Measurements from ENCODE around the gene FURIN.

FURIN gene

DNA sequence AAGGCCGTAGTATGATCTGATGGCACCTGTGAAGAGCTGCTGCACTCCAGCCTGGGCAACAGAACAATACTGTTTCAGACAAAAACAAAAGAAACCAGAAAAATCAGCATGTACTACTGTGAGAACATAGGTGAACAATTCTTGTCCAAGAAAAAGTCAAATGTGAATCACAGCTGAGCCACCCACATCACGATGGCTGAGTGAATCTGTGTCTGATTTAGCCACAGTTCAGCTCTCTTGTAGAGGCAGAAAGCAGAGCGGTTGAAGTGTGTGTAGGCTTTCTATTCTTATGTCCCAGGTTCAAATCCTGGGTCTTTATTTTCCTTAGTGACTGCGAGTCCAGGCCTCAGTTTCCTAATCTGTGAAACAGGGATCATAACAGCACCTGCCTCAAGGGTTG lies 4.4 kb upstream of the FURIN start (continued):
- TF ChIP-seq, protein P1, sequence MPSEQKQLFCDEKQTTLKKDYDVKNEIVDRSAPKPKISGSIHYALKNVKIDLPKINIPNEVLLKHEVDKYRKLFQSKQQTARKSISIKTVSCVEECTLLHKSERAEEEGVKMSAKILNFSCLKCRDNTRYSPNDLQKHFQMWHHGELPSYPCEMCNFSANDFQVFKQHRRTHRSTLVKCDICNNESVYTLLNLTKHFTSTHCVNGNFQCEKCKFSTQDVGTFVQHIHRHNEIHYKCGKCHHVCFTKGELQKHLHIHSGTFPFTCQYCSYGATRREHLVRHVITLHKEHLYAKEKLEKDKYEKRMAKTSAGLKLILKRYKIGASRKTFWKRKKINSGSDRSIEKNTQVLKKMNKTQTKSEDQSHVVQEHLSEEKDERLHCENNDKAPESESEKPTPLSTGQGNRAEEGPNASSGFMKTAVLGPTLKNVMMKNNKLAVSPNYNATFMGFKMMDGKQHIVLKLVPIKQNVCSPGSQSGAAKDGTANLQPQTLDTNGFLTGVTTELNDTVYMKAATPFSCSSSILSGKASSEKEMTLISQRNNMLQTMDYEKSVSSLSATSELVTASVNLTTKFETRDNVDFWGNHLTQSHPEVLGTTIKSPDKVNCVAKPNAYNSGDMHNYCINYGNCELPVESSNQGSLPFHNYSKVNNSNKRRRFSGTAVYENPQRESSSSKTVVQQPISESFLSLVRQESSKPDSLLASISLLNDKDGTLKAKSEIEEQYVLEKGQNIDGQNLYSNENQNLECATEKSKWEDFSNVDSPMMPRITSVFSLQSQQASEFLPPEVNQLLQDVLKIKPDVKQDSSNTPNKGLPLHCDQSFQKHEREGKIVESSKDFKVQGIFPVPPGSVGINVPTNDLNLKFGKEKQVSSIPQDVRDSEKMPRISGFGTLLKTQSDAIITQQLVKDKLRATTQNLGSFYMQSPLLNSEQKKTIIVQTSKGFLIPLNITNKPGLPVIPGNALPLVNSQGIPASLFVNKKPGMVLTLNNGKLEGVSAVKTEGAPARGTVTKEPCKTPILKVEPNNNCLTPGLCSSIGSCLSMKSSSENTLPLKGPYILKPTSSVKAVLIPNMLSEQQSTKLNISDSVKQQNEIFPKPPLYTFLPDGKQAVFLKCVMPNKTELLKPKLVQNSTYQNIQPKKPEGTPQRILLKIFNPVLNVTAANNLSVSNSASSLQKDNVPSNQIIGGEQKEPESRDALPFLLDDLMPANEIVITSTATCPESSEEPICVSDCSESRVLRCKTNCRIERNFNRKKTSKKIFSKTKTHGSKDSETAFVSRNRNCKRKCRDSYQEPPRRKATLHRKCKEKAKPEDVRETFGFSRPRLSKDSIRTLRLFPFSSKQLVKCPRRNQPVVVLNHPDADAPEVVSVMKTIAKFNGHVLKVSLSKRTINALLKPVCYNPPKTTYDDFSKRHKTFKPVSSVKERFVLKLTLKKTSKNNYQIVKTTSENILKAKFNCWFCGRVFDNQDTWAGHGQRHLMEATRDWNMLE (tag by site-specific recombination; conservative IDR thresholded peaks at IDR 0.05; ENCODE audit: low read depth), result no peak

DNA sequence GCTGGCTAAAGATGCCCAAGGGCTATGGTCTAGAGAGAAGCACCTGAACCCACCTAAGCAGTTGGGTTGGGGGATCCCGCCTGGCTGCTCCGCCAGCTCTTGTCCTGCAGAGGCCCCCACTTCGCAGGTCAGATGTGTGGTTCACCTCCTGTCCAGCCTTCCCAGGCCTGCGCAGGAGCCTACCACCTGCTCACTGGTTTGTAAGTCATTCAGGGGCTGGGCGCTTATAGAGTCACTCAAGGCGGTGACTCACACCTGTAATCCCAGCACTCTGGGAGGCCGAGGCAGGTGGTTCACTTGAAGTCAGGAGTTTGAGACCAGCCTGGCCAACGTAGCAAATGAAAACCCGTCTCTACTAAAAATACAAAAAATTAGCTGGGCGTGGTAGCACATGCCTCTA lies 3.9 kb upstream of the FURIN start:
- Histone ChIP-seq H3K36me3 (ENCODE audit: control insufficient read depth in 2 of 2, insufficient read depth in 1 of 2, low read length in 2 of 2) (no peaks in the 10 kb centered on the region), H3K4me3 (ENCODE audit: low read depth, low read length) (no peak overlapping the region), H3K9me3 (ENCODE audit: control insufficient read depth, insufficient read depth, low read depth, low read length) (no peaks in the 10 kb centered on the region), H3K27ac (ENCODE audit: extremely low read depth, low read depth, low read length) (no peak overlapping the region), H3K4me1 (ENCODE audit: control insufficient read depth, insufficient read depth, low read length) (peaks cover 37% of the 10 kb centered on the region)
- ChIA-PET POLR2A (interaction anchor here (0.6 kb wide), 1 partner anchor 92 kb away, joined by 13 read pairs; no protein-coding TSS in a partner anchor), CTCF (interaction anchor here (0.7 to 1.2 kb wide), 3 partner anchors 18 to 68 kb away, joined by 3 to 8 read pairs (median 5); partner anchors contain the start of gene HDDC3)
- TF ChIP-seq ZNF211 (tag by site-specific recombination; IDR thresholded peaks at IDR 0.05; ENCODE audit: low read depth), result no peak
- TF ChIP-seq ZNF114 (tag by site-specific recombination; IDR thresholded peaks at IDR 0.05), result no peak
- TF ChIP-seq, protein P2, sequence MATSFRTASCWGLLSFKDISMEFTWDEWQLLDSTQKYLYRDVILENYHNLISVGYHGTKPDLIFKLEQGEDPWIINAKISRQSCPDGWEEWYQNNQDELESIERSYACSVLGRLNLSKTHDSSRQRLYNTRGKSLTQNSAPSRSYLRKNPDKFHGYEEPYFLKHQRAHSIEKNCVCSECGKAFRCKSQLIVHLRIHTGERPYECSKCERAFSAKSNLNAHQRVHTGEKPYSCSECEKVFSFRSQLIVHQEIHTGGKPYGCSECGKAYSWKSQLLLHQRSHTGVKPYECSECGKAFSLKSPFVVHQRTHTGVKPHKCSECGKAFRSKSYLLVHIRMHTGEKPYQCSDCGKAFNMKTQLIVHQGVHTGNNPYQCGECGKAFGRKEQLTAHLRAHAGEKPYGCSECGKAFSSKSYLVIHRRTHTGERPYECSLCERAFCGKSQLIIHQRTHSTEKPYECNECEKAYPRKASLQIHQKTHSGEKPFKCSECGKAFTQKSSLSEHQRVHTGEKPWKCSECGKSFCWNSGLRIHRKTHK (tag by site-specific recombination; IDR thresholded peaks at IDR 0.05), result no peak
- TF ChIP-seq GLIS1 (tag by site-specific recombination; IDR thresholded peaks at IDR 0.05), result peak; percentile 73
- TF ChIP-seq, protein P3, sequence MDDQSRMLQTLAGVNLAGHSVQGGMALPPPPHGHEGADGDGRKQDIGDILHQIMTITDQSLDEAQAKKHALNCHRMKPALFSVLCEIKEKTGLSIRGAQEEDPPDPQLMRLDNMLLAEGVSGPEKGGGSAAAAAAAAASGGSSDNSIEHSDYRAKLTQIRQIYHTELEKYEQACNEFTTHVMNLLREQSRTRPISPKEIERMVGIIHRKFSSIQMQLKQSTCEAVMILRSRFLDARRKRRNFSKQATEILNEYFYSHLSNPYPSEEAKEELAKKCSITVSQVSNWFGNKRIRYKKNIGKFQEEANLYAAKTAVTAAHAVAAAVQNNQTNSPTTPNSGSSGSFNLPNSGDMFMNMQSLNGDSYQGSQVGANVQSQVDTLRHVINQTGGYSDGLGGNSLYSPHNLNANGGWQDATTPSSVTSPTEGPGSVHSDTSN (CRISPR knock-in tag; IDR thresholded peaks at IDR 0.05), result no peak
- no peak for TF ChIP-seq SP2 (tag by site-specific recombination; IDR thresholded peaks at IDR 0.05)

DNA sequence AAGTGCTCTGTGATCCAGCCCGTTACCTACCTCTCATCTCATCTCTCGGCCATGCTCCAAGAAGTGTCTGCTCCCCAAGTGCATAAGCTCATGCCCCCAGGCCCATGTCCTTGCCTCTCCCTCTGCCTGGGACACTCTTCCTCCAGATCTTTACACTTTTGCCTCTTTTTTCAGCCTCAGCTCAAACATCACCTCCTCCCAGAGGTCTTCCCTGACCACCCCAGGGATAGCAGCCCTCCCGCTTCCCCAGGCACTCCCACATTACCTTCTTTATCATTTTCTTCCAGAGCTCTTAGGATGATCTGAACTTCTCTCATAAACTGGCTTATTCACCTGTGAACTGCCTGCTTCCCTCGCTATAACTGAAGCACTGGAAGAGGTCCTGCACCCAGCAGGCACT lies 2.7 kb upstream of the FURIN start:
- H3K4me1 ChIP-seq (ENCODE audit: control insufficient read depth, insufficient read depth, low read length), result peaks cover 42% of the 10 kb centered on the region
- ChIA-PET CTCF (interaction anchor here (0.7 to 1.1 kb wide), 3 partner anchors 20 to 170 kb away, joined by 3 to 5 read pairs (median 3); no protein-coding TSS in a partner anchor), POLR2A (no interaction called here)
- no peak overlapping the region for H3K4me3 ChIP-seq (ENCODE audit: low read depth, low read length)
- H3K36me3 ChIP-seq (ENCODE audit: control insufficient read depth in 2 of 2, insufficient read depth in 1 of 2, low read length in 2 of 2), result no peaks in the 10 kb centered on the region
- H3K9me3 ChIP-seq (ENCODE audit: control insufficient read depth, insufficient read depth, low read depth, low read length), result no peaks in the 10 kb centered on the region
- H3K27ac ChIP-seq (ENCODE audit: extremely low read depth, low read depth, low read length), result peak overlapping the region; percentile 42; the same call in 1 of the 2 replicates
- TF ChIP-seq, protein P4, sequence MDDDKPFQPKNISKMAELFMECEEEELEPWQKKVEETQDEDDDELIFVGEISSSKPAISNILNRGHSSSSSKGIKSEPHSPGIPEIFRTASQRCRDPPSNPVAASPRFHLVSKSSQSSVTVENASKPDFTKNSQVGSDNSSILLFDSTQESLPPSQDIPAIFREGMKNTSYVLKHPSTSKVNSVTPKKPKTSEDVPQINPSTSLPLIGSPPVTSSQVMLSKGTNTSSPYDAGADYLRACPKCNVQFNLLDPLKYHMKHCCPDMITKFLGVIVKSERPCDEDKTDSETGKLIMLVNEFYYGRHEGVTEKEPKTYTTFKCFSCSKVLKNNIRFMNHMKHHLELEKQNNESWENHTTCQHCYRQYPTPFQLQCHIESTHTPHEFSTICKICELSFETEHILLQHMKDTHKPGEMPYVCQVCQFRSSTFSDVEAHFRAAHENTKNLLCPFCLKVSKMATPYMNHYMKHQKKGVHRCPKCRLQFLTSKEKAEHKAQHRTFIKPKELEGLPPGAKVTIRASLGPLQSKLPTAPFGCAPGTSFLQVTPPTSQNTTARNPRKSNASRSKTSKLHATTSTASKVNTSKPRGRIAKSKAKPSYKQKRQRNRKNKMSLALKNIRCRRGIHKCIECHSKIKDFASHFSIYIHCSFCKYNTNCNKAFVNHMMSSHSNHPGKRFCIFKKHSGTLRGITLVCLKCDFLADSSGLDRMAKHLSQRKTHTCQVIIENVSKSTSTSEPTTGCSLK (tag by site-specific recombination; IDR thresholded peaks at IDR 0.05), result no peak
- TF ChIP-seq KLF8 (tag by site-specific recombination; IDR thresholded peaks at IDR 0.05), result no peak
- TF ChIP-seq SP2 (tag by site-specific recombination; IDR thresholded peaks at IDR 0.05), result no peak
- TF ChIP-seq, protein P5, sequence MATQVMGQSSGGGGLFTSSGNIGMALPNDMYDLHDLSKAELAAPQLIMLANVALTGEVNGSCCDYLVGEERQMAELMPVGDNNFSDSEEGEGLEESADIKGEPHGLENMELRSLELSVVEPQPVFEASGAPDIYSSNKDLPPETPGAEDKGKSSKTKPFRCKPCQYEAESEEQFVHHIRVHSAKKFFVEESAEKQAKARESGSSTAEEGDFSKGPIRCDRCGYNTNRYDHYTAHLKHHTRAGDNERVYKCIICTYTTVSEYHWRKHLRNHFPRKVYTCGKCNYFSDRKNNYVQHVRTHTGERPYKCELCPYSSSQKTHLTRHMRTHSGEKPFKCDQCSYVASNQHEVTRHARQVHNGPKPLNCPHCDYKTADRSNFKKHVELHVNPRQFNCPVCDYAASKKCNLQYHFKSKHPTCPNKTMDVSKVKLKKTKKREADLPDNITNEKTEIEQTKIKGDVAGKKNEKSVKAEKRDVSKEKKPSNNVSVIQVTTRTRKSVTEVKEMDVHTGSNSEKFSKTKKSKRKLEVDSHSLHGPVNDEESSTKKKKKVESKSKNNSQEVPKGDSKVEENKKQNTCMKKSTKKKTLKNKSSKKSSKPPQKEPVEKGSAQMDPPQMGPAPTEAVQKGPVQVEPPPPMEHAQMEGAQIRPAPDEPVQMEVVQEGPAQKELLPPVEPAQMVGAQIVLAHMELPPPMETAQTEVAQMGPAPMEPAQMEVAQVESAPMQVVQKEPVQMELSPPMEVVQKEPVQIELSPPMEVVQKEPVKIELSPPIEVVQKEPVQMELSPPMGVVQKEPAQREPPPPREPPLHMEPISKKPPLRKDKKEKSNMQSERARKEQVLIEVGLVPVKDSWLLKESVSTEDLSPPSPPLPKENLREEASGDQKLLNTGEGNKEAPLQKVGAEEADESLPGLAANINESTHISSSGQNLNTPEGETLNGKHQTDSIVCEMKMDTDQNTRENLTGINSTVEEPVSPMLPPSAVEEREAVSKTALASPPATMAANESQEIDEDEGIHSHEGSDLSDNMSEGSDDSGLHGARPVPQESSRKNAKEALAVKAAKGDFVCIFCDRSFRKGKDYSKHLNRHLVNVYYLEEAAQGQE (tag by site-specific recombination; IDR thresholded peaks at IDR 0.05), result no peak
- no peak for TF ChIP-seq ZNF354C (tag by site-specific recombination; IDR thresholded peaks at IDR 0.05; ENCODE audit: borderline replicate concordance, low read depth)
- TF ChIP-seq ZNF701 (tag by site-specific recombination; IDR thresholded peaks at IDR 0.05), result no peak

Measured in HEK293 (cell line).